HepG2 (cell line): ENCODE data around the gene LIMK2. TPM values are rescaled to one million over a fixed set of nuclear protein-coding genes. Genes with fewer than 3 reads are reported as not detected.

ENCODE experiments used
- MLXIP ChIP-seq: sonication (generic); formaldehyde crosslinking; IDR thresholded peaks from 2 replicates; pipeline ENCODE4 v1.9.0; 2021; ENCODE audit warnings: missing genetic modification reagents, borderline replicate concordance
- MYC ChIP-seq: sonication (generic); formaldehyde crosslinking; IDR thresholded peaks from 2 replicates; pipeline ENCODE4 v1.9.0; 2021; ENCODE audit warnings: missing genetic modification reagents, borderline replicate concordance
- NCOA2 ChIP-seq: sonication (generic); formaldehyde crosslinking; IDR thresholded peaks from 2 replicates; pipeline ENCODE4 v1.8.0; 2022; ENCODE audit warnings: inconsistent platforms
- NCOR1 ChIP-seq: fragments of 200-600 bp; sonication (generic); IDR thresholded peaks from 2 replicates; pipeline ENCODE4 v1.7.0; 2017; ENCODE audit warnings: antibody characterized with exemption, low read length, borderline replicate concordance
- RFXANK ChIP-seq: IDR thresholded peaks from 2 replicates; pipeline ENCODE4 v1.6.1; 2016
- SCMH1 ChIP-seq: sonication (generic); formaldehyde crosslinking; IDR thresholded peaks from 2 replicates; pipeline ENCODE4 v1.9.0; 2021; ENCODE audit warnings: missing genetic modification reagents, mild to moderate bottlenecking, borderline replicate concordance
- SP140L ChIP-seq: sonication (generic); formaldehyde crosslinking; IDR thresholded peaks from 2 replicates; pipeline ENCODE4 v1.4.0; 2020; ENCODE audit warnings: missing genetic modification reagents, borderline replicate concordance
- ZFP1 ChIP-seq: IDR thresholded peaks from 2 replicates; pipeline ENCODE4 v1.6.1; 2016
- ZHX1 ChIP-seq: sonication (generic); formaldehyde crosslinking; IDR thresholded peaks from 2 replicates; pipeline ENCODE4 v1.8.1; 2022; ENCODE audit warnings: low read depth, mild to moderate bottlenecking, missing genetic modification reagents
- ZMYM2 ChIP-seq: sonication (generic); formaldehyde crosslinking; IDR thresholded peaks from 2 replicates; pipeline ENCODE4 v1.8.0; 2022; ENCODE audit warnings: mild to moderate bottlenecking, missing genetic modification reagents
- ZNF207 ChIP-seq: fragments of 450-650 bp; IDR thresholded peaks from 2 replicates; pipeline ENCODE4 v1.6.1; 2016; ENCODE audit warnings: antibody characterized with exemption, borderline replicate concordance
- ZNF550 ChIP-seq: sonication (generic); formaldehyde crosslinking; IDR thresholded peaks from 2 replicates; pipeline ENCODE4 v1.4.0; 2020; ENCODE audit warnings: mild to moderate bottlenecking, missing genetic modification reagents, borderline replicate concordance
- ZNF674 ChIP-seq: sonication (generic); formaldehyde crosslinking; IDR thresholded peaks from 2 replicates; pipeline ENCODE4 v1.5.0; 2020; ENCODE audit warnings: low read depth, mild to moderate bottlenecking, missing genetic modification reagents
- ZNF7 ChIP-seq: IDR thresholded peaks from 2 replicates; pipeline ENCODE4 v1.6.1; 2016; ENCODE audit warnings: missing biosample characterization, missing genetic modification reagents
- polyA plus RNA-seq, 8 experiments: library from polyadenylated mRNA; depleted of rRNA in 3 of 8; stranded (reverse) in 7 of 8; unstranded in 1 of 8; fragments of >200 nt; fragmentation: Illumina TruSeq in 4 of 8; extraction: Trizol in 4 of 8; gene quantifications; 2 replicates each; pipeline versions ENCODE4 v1.2.1 to v1.2.3, GENCODE V29; 2011 to 2016; ENCODE audit warnings: low read depth in 4 of 8, missing spikeins in 1 of 8, mixed read lengths in 1 of 8; ENCODE audit not compliant: insufficient read depth in 1 of 8
- total RNA-seq, 5 experiments: library from RNA; depleted of rRNA; stranded (reverse); fragments of >200 nt; fragmentation: Illumina TruSeq; extraction: Trizol; gene quantifications; 2 replicates each; pipeline ENCODE4 v1.2.3, GENCODE V29; 2016; ENCODE audit warnings: low read depth in 1 of 5
- TF ChIP-seq, protein P1 (sequence below): sonication (generic); formaldehyde crosslinking; IDR thresholded peaks from 2 replicates; pipeline ENCODE4 v1.4.0; 2020; ENCODE audit warnings: mild to moderate bottlenecking, low read depth, missing genetic modification reagents
- TF ChIP-seq, protein P2 (sequence below): sonication (generic); formaldehyde crosslinking; IDR thresholded peaks from 2 replicates; pipeline ENCODE4 v1.5.0; 2020; ENCODE audit warnings: mild to moderate bottlenecking, missing genetic modification reagents
- TF ChIP-seq, protein P3 (sequence below): sonication (generic); formaldehyde crosslinking; IDR thresholded peaks from 2 replicates; pipeline ENCODE4 v1.4.0; 2020; ENCODE audit warnings: missing genetic modification reagents, borderline replicate concordance

The LIMK2 gene
- total and polyA plus RNA-seq, 2 of the 13 experiments (the other 11 are each of a cell fraction or from before 2014, with no cell fraction given): 20.9 to 29.8 TPM

DNA sequence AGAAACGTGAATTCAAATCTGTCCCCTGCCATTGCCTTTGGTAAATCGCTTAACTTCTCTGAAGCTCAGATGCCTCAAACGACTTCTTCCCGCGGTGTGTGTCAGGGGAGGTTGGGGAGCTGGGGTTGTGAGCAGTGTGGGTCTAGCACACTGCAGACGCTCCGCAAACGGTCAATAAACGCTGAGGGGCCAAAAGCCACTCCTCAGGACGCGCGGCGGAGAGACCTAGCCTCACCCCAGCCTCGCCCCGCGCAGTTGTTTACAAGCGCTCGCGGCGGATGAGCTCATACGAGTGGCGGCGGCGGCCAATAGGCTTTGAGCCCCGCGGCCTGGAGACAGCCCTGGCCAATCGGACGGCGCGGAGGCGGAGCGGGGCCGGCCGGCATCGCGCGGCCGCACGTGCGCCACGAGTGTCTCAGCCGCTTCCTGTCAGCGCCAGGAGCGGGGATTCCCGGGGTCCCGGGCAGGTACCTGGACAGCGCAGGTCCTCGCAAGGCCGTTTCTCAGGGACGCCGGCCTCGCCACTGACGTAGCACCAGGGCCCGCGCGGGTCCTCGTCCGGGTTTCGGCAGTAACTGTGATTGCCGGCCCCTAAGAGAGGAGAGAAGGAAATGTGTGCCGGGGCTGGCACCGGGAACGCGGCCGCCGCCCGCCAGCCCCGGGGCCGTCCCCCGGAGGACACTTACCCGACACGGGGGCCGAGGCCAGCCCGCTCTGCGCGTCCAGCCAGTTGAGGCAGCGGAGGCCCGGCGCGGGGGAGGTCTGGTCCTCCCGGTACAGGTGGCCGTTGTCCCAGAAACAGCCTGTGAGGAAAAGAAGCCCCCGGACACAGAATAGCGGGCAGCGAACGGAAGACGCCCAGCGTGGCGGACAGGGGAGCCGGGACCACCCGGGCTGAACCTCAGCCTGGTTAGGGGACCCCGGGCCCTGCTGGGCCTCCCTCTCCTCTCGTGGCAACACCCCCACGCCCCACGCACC is 78.7 kb downstream of the LIMK2 start (continued):
- TF ChIP-seq SP140L (CRISPR knock-in tag) (no peak), ZMYM2 (CRISPR knock-in tag) (no peak), NCOR1 (no peak), MYC (CRISPR knock-in tag) (peak; percentile 88), ZNF550 (CRISPR knock-in tag) (no peak), RFXANK (CRISPR knock-in tag) (peak; percentile 81; the same call in 1 of the 2 replicates), MLXIP (CRISPR knock-in tag) (peak; percentile 85; the same call in 1 of the 2 replicates), ZNF207 (no peak), SCMH1 (no peak), ZNF674 (CRISPR knock-in tag) (no peak), NCOA2 (peak; percentile 26; the same call in 1 of the 2 replicates), ZFP1 (CRISPR knock-in tag) (no peak), ZNF7 (CRISPR knock-in tag) (no peak), ZHX1 (peak; percentile 68; the same call in 1 of the 2 replicates)
- TF ChIP-seq, protein P1, sequence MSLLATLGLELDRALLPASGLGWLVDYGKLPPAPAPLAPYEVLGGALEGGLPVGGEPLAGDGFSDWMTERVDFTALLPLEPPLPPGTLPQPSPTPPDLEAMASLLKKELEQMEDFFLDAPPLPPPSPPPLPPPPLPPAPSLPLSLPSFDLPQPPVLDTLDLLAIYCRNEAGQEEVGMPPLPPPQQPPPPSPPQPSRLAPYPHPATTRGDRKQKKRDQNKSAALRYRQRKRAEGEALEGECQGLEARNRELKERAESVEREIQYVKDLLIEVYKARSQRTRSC (CRISPR knock-in tag): no peak
- TF ChIP-seq, protein P2, sequence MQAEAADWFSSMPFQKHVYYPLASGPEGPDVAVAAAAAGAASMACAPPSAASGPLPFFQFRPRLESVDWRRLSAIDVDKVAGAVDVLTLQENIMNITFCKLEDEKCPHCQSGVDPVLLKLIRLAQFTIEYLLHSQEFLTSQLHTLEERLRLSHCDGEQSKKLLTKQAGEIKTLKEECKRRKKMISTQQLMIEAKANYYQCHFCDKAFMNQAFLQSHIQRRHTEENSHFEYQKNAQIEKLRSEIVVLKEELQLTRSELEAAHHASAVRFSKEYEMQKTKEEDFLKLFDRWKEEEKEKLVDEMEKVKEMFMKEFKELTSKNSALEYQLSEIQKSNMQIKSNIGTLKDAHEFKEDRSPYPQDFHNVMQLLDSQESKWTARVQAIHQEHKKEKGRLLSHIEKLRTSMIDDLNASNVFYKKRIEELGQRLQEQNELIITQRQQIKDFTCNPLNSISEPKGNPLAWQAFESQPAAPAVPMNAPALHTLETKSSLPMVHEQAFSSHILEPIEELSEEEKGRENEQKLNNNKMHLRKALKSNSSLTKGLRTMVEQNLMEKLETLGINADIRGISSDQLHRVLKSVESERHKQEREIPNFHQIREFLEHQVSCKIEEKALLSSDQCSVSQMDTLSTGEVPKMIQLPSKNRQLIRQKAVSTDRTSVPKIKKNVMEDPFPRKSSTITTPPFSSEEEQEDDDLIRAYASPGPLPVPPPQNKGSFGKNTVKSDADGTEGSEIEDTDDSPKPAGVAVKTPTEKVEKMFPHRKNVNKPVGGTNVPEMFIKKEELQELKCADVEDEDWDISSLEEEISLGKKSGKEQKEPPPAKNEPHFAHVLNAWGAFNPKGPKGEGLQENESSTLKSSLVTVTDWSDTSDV (CRISPR knock-in tag): peak; percentile 82
- TF ChIP-seq, protein P3, sequence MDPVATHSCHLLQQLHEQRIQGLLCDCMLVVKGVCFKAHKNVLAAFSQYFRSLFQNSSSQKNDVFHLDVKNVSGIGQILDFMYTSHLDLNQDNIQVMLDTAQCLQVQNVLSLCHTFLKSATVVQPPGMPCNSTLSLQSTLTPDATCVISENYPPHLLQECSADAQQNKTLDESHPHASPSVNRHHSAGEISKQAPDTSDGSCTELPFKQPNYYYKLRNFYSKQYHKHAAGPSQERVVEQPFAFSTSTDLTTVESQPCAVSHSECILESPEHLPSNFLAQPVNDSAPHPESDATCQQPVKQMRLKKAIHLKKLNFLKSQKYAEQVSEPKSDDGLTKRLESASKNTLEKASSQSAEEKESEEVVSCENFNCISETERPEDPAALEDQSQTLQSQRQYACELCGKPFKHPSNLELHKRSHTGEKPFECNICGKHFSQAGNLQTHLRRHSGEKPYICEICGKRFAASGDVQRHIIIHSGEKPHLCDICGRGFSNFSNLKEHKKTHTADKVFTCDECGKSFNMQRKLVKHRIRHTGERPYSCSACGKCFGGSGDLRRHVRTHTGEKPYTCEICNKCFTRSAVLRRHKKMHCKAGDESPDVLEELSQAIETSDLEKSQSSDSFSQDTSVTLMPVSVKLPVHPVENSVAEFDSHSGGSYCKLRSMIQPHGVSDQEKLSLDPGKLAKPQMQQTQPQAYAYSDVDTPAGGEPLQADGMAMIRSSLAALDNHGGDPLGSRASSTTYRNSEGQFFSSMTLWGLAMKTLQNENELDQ (CRISPR knock-in tag): no peak
